T-helper 1 cell treated with Interleukin-12 subunit alpha and Interleukin-12 subunit beta and Interleukin-4 antibody, amounts not matched to agents 30 μg/mL and 1 μg/mL, for 36 hours (primary cell): ENCODE measurements around the gene FILIP1L.
"Not testable (repeated sequence)": the region's sequence is repeated elsewhere in the genome, so short reads cannot be mapped to it uniquely, and the experiment has no call there.

ENCODE experiments used
- H3K27ac Mint-ChIP-seq: one replicate; pipeline ENCODE4 v1.8.0; 2021; ENCODE audit warnings: mild to moderate bottlenecking, mixed read lengths
- H3K27me3 Mint-ChIP-seq: one replicate; pipeline ENCODE4 v1.8.0; 2021; ENCODE audit warnings: low read depth, mixed read lengths
- H3K36me3 Mint-ChIP-seq: one replicate; pipeline ENCODE4 v1.8.0; 2021; ENCODE audit warnings: low read depth, mixed read lengths
- H3K4me1 Mint-ChIP-seq: one replicate; pipeline ENCODE4 v1.8.0; 2021; ENCODE audit warnings: low read depth, mixed read lengths
- H3K4me3 Mint-ChIP-seq: one replicate; pipeline ENCODE4 v1.8.0; 2021; ENCODE audit warnings: mild to moderate bottlenecking, moderate library complexity, mixed read lengths
- H3K9me3 Mint-ChIP-seq: one replicate; pipeline ENCODE4 v1.8.0; 2021; ENCODE audit warnings: mixed read lengths

FILIP1L gene

GRCh38 chr3:100060685-100061484 is 53.4 kb downstream of the FILIP1L start:
- no peaks in the 10 kb centered on the region for H3K36me3 Mint-ChIP-seq
- H3K27me3 Mint-ChIP-seq: no peaks in the 10 kb centered on the region
- H3K9me3 Mint-ChIP-seq: no peaks in the 10 kb centered on the region
- peaks cover 3% of the 10 kb centered on the region for H3K4me1 Mint-ChIP-seq
- H3K27ac Mint-ChIP-seq: no peak overlapping the region
- H3K4me3 Mint-ChIP-seq: no peak overlapping the region

DNA sequence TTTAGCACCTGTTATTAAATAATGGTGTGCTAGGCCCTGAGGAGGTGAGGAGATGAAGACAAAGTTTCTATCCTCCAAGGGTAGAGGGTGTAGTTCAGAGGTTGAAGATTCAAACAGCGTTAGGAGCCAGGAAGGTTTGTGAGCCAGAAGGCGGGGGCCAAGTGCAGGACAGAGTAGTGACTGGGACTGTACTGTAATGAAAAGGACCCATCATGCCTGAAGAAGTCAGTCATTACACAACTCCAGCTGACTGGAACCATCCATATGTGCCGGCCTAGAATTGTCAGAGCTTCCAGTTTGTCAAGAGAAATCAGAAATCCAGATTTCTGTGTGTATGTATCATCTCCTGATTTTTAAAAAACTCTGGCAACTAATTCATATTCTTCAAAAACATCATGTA is 54.8 kb downstream of the FILIP1L start:
- Mint-ChIP-seq H3K27me3 (no peaks in the 10 kb centered on the region), H3K27ac (no peak overlapping the region), H3K4me3 (no peak overlapping the region), H3K9me3 (no peaks in the 10 kb centered on the region), H3K4me1 (peaks cover 3% of the 10 kb centered on the region), H3K36me3 (no peaks in the 10 kb centered on the region)

GRCh38 chr3:100057716-100058575 is 56.4 kb downstream of the FILIP1L start:
- Mint-ChIP-seq H3K27me3 (no peaks in the 10 kb centered on the region), H3K4me3 (no peak overlapping the region), H3K9me3 (no peaks in the 10 kb centered on the region), H3K36me3 (no peaks in the 10 kb centered on the region), H3K27ac (no peak overlapping the region), H3K4me1 (peaks cover 3% of the 10 kb centered on the region)

GRCh38 chr3:100053951-100054620 is 60.2 kb downstream of the FILIP1L start:
- Mint-ChIP-seq H3K4me3 (no peak overlapping the region), H3K36me3 (no peaks in the 10 kb centered on the region), H3K27me3 (no peaks in the 10 kb centered on the region), H3K4me1 (peaks cover 5% of the 10 kb centered on the region), H3K27ac (no peak overlapping the region), H3K9me3 (no peaks in the 10 kb centered on the region)

DNA sequence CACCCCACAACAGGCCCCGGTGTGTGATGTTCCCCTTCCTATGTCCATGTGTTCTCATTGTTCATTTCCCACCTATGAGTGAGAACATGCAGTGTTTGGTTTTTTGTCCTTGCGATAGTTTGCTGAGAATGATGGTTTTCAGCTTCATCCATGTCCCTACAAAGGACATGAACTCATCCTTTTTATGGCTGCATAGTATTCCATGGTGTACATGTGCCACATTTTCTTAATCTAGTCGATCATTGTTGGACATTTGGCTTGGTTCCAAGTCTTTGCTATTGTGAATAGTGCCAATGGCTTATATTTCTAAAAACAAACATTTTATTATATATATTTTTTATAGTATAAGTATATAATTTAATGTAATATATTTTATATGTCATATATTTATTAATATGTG is 62.8 kb downstream of the FILIP1L start:
- not testable (repeated sequence) for H3K27me3 Mint-ChIP-seq, H3K4me3 Mint-ChIP-seq, H3K36me3 Mint-ChIP-seq, H3K27ac Mint-ChIP-seq, H3K9me3 Mint-ChIP-seq
- H3K4me1 Mint-ChIP-seq: peaks cover 11% of the 10 kb centered on the region

DNA sequence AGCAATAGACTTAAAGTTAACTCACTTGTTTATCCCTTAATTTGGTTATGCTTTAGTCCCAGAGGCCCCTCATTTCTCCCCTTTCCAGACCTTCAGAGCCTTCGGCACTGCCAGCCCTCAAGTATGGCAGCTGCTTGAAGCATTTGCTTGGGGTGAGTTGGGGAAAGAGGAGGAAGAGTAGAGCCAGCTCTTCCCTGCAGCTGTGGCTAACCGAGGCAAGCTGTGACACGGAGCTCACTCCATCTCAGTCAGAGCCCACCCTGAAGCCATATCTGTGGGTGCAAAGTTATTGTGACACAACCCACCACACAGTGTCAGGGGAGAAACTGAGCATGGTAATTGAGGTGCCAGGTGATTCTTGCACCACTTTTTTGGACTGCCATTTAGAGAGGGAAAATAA is 66.1 kb downstream of the FILIP1L start:
- Mint-ChIP-seq H3K27ac (no peak overlapping the region), H3K4me3 (no peak overlapping the region), H3K4me1 (peaks cover 13% of the 10 kb centered on the region), H3K36me3 (peaks cover 2% of the 10 kb centered on the region), H3K9me3 (no peaks in the 10 kb centered on the region), H3K27me3 (no peaks in the 10 kb centered on the region)

- Mint-ChIP-seq H3K27ac (no peak overlapping the region), H3K36me3 (peaks cover 2% of the 10 kb centered on the region), H3K9me3 (no peaks in the 10 kb centered on the region), H3K4me1 (peaks cover 13% of the 10 kb centered on the region), H3K4me3 (no peak overlapping the region), H3K27me3 (no peaks in the 10 kb centered on the region)
These were observed 66.7 kb downstream of the FILIP1L start for GRCh38 chr3:100047455-100048141.

DNA sequence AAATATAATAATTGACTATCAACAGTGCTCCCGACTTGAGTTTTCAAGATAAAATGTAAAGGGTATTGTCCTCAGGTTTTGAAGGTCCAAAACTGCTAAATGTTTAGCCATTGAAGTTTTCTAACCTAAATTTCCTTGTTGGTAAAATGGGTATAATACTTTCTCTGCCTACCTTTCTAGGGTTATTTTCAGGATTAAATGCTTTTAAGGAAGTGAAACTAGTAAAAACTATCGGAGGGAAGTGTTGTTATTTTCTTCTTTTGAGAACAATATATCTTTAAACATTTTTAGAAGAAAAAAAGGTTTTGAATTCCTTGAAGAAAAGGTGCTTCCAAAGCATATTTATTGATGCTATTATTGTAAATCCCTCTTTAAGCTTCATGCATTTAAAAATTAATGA is 67.3 kb downstream of the FILIP1L start:
- H3K27ac Mint-ChIP-seq: no peak overlapping the region
- H3K27me3 Mint-ChIP-seq: no peaks in the 10 kb centered on the region
- H3K4me3 Mint-ChIP-seq: no peak overlapping the region
- peaks cover 2% of the 10 kb centered on the region for H3K36me3 Mint-ChIP-seq
- peaks cover 13% of the 10 kb centered on the region for H3K4me1 Mint-ChIP-seq
- H3K9me3 Mint-ChIP-seq: no peaks in the 10 kb centered on the region

- Mint-ChIP-seq H3K27me3 (no peaks in the 10 kb centered on the region), H3K36me3 (peaks cover 2% of the 10 kb centered on the region), H3K27ac (no peak overlapping the region), H3K4me3 (no peak overlapping the region), H3K4me1 (peaks cover 13% of the 10 kb centered on the region), H3K9me3 (no peaks in the 10 kb centered on the region)
These were observed 68.6 kb downstream of the FILIP1L start for GRCh38 chr3:100045696-100046095.

- Mint-ChIP-seq H3K27me3 (no peaks in the 10 kb centered on the region), H3K36me3 (peaks cover 2% of the 10 kb centered on the region), H3K4me3 (no peak overlapping the region), H3K27ac (no peak overlapping the region), H3K4me1 (peaks cover 13% of the 10 kb centered on the region), H3K9me3 (no peaks in the 10 kb centered on the region)
These were observed 69.9 kb downstream of the FILIP1L start for GRCh38 chr3:100044369-100044768.

GRCh38 chr3:100043271-100043670 is 71.0 kb downstream of the FILIP1L start:
- Mint-ChIP-seq H3K36me3 (peaks cover 2% of the 10 kb centered on the region), H3K27ac (no peak overlapping the region), H3K9me3 (no peaks in the 10 kb centered on the region), H3K27me3 (no peaks in the 10 kb centered on the region), H3K4me3 (no peak overlapping the region), H3K4me1 (peaks cover 11% of the 10 kb centered on the region)

- H3K4me3 Mint-ChIP-seq: no peak overlapping the region
- no peaks in the 10 kb centered on the region for H3K9me3 Mint-ChIP-seq
- H3K4me1 Mint-ChIP-seq: peaks cover 6% of the 10 kb centered on the region
- H3K27me3 Mint-ChIP-seq: no peaks in the 10 kb centered on the region
- no peak overlapping the region for H3K27ac Mint-ChIP-seq
- H3K36me3 Mint-ChIP-seq: peaks cover 2% of the 10 kb centered on the region
These were observed 71.9 kb downstream of the FILIP1L start for GRCh38 chr3:100042166-100042981.

DNA sequence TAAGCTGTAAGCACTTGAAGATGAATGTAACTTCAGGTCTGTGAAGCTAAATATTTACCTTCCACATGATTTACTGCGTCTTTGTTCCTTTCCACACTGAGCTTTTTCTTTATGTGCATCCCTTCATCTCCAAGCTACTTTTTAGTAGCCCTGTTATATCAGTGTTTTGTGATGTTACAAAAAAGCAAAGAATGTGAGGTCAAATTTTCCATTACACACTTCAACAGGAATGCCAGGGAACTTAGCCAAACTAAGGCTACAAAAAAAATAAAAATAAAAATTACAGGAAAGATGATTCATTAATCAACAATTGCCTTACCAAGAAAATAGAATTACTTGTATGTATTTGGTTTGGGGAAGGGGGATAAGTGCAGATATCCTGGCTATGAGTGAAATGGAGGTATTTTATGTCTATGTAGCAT is 73.0 kb downstream of the FILIP1L start:
- peaks cover under 1% of the 10 kb centered on the region for H3K4me1 Mint-ChIP-seq

More for the DNA sequence above, 73.0 kb downstream of the FILIP1L start:
- H3K27ac Mint-ChIP-seq: no peak overlapping the region
- no peaks in the 10 kb centered on the region for H3K9me3 Mint-ChIP-seq
- no peaks in the 10 kb centered on the region for H3K27me3 Mint-ChIP-seq
- no peak overlapping the region for H3K4me3 Mint-ChIP-seq
- H3K36me3 Mint-ChIP-seq: peaks cover 2% of the 10 kb centered on the region
